Erythroblast (primary cell): ENCODE data around the gene ST8SIA6.

Experiments used
- GATA1 ChIP-seq: IDR thresholded peaks from 2 replicates; pipeline ENCODE4 v1.6.1; 2011; ENCODE audit warnings: low read depth, mild to moderate bottlenecking, control low read depth, low read length, moderate library complexity
- POLR2A ChIP-seq: IDR thresholded peaks from 2 replicates; pipeline ENCODE4 v1.6.1; 2011; ENCODE audit warnings: mild to moderate bottlenecking, low read length

GRCh38 chr10:17443707-17444387 lies 10.5 kb downstream of the ST8SIA6 start:
- peak; percentile 26 for TF ChIP-seq POLR2A
- no peak for TF ChIP-seq GATA1
